Peyer's patch (tissue), 4 donors: ENCODE results near the gene PIN1.

Experiments used
- POLR2A ChIP-seq, 2 donors: fragments of 450-650 bp; IDR thresholded peaks; one replicate each; pipeline ENCODE4 v1.5.1; 2017; ENCODE audit warnings: antibody characterized with exemption in 2 of 2, mild to moderate bottlenecking in 2 of 2, moderate library complexity in 2 of 2
- TF ChIP-seq, protein P1 (sequence below), 6 experiments: fragments of 450-650 bp in 4 of 6; fragments of 200-600 bp in 2 of 6; sonication (generic) in 1 of 6; IDR thresholded peaks; one replicate each; pipeline ENCODE4 v1.5.1; 2017 to 2019; ENCODE audit warnings: antibody characterized with exemption in 6 of 6, mild to moderate bottlenecking in 3 of 6, moderate library complexity in 1 of 6

GRCh38 chr19:9881720-9882119 is 46.6 kb downstream of the PIN1 start:
- no peak for TF ChIP-seq POLR2A (IDR thresholded peaks at IDR 0.05)
- TF ChIP-seq, protein P1, sequence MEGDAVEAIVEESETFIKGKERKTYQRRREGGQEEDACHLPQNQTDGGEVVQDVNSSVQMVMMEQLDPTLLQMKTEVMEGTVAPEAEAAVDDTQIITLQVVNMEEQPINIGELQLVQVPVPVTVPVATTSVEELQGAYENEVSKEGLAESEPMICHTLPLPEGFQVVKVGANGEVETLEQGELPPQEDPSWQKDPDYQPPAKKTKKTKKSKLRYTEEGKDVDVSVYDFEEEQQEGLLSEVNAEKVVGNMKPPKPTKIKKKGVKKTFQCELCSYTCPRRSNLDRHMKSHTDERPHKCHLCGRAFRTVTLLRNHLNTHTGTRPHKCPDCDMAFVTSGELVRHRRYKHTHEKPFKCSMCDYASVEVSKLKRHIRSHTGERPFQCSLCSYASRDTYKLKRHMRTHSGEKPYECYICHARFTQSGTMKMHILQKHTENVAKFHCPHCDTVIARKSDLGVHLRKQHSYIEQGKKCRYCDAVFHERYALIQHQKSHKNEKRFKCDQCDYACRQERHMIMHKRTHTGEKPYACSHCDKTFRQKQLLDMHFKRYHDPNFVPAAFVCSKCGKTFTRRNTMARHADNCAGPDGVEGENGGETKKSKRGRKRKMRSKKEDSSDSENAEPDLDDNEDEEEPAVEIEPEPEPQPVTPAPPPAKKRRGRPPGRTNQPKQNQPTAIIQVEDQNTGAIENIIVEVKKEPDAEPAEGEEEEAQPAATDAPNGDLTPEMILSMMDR (IDR thresholded peaks at IDR 0.05), result no peak
